GM23338 (cell line): ENCODE results near the gene GRID1. TPM values are rescaled to one million over a fixed set of nuclear protein-coding genes. Genes with fewer than 3 reads are reported as not detected.

Experiments used
- ATAC-seq: fragments of 200-7000 bp; cut with Tn5 transposase; 3 replicates; pipeline ENCODE4 v1.9.1; 2020
- DNase-seq: peaks from one replicate; pipeline ENCODE4 v3.0.0-alpha.2; 2015; ENCODE audit warnings: low spot score
- H2AFZ ChIP-seq: fragments of 200-600 bp; sonication (generic); 2 replicates; pipeline ENCODE4 v1.8.0; 2016; ENCODE audit warnings: antibody characterized with exemption, mild to moderate bottlenecking, moderate library complexity
- H3F3A ChIP-seq: fragments of 200-600 bp; sonication (generic); replicated peaks from 2 replicates; pipeline ENCODE4 v1.8.0; 2017; ENCODE audit warnings: antibody characterized with exemption, mixed run types, low read depth
- H3K27ac ChIP-seq: fragments of 200-600 bp; sonication (generic); 2 replicates; pipeline ENCODE4 v1.6.1; 2016; ENCODE audit warnings: low read depth
- H3K27me3 ChIP-seq: fragments of 200-600 bp; sonication (generic); 2 replicates; pipeline ENCODE4 v1.8.0; 2016; ENCODE audit warnings: mild to moderate bottlenecking, mixed run types, moderate library complexity; ENCODE audit not compliant: insufficient read depth
- H3K36me3 ChIP-seq: fragments of 200-600 bp; sonication (generic); 2 replicates; pipeline ENCODE4 v1.8.0; 2016; ENCODE audit warnings: mild to moderate bottlenecking; ENCODE audit not compliant: insufficient read depth
- H3K4me1 ChIP-seq: fragments of 200-600 bp; sonication (generic); 2 replicates; pipeline ENCODE4 v1.8.0; 2016; ENCODE audit warnings: mild to moderate bottlenecking, moderate library complexity; ENCODE audit not compliant: insufficient read depth
- H3K4me2 ChIP-seq: fragments of 200-600 bp; sonication (generic); 2 replicates; pipeline ENCODE4 v1.7.1; 2017; ENCODE audit warnings: mixed run types
- H3K4me3 ChIP-seq: fragments of 200-600 bp; sonication (generic); 2 replicates; pipeline ENCODE4 v1.6.1; 2016; ENCODE audit warnings: mixed run types
- H3K79me2 ChIP-seq: fragments of 200-600 bp; sonication (generic); replicated peaks from 2 replicates; pipeline ENCODE4 v1.8.0; 2017; ENCODE audit warnings: mild to moderate bottlenecking; ENCODE audit not compliant: insufficient read depth
- H3K9me2 ChIP-seq: fragments of 200-600 bp; sonication (generic); 2 replicates; pipeline ENCODE4 v1.8.0; 2017; ENCODE audit not compliant: insufficient read depth
- H4K20me1 ChIP-seq: fragments of 200-600 bp; sonication (generic); replicated peaks from 2 replicates; pipeline ENCODE4 v1.8.0; 2017; ENCODE audit warnings: mild to moderate bottlenecking; ENCODE audit not compliant: insufficient read depth
- H3K27ac Mint-ChIP-seq: 2 replicates; pipeline ENCODE4 v1.8.0; 2020; ENCODE audit warnings: inconsistent platforms, mild to moderate bottlenecking, moderate library complexity, mixed read lengths
- H3K27me3 Mint-ChIP-seq: 3 replicates; pipeline ENCODE4 v1.8.0; 2022; ENCODE audit warnings: low read depth, mild to moderate bottlenecking, moderate library complexity, mixed read lengths, inconsistent platforms; ENCODE audit not compliant: insufficient read depth, poor library complexity
- H3K36me3 Mint-ChIP-seq: 3 replicates; pipeline ENCODE4 v1.8.0; 2021; ENCODE audit warnings: low read depth, mild to moderate bottlenecking, inconsistent platforms, moderate library complexity, mixed read lengths
- H3K4me1 Mint-ChIP-seq: 3 replicates; pipeline ENCODE4 v1.8.0; 2020; ENCODE audit warnings: mild to moderate bottlenecking, inconsistent platforms, mixed read lengths
- H3K4me3 Mint-ChIP-seq: 3 replicates; pipeline ENCODE4 v1.8.0; 2021; ENCODE audit warnings: moderate library complexity, mild to moderate bottlenecking, inconsistent platforms, mixed read lengths
- H3K9me3 Mint-ChIP-seq: 3 replicates; pipeline ENCODE4 v1.8.0; 2020; ENCODE audit warnings: moderate library complexity, mild to moderate bottlenecking, inconsistent platforms, mixed read lengths
- CREB1 ChIP-seq: fragments of 250-450 bp; sonication (Bioruptor Pico); IDR thresholded peaks from 2 replicates; pipeline ENCODE4 v1.5.0; 2020; ENCODE audit warnings: low read depth, mild to moderate bottlenecking, moderate library complexity
- CTCF ChIP-seq, 2 experiments: fragments of 200-600 bp in 1 of 2; sonication (generic) in 1 of 2; conservative IDR thresholded peaks; 2 replicates each; pipeline versions ENCODE4 v1.5.1 to v1.6.1; 2016 to 2017; ENCODE audit warnings: antibody characterized with exemption in 2 of 2, low read depth in 2 of 2, mild to moderate bottlenecking in 2 of 2, moderate library complexity in 1 of 2
- ETS1 ChIP-seq: IDR thresholded peaks from 2 replicates; pipeline ENCODE4 v1.6.1; 2016; ENCODE audit warnings: antibody characterized with exemption
- EZH2 ChIP-seq: fragments of 200-600 bp; sonication (generic); IDR thresholded peaks from one replicate; pipeline ENCODE4 v1.8.0; 2017; ENCODE audit warnings: antibody characterized with exemption, mild to moderate bottlenecking, low read depth; ENCODE audit not compliant: unreplicated experiment
- EZH2phosphoT487 ChIP-seq: fragments of 200-600 bp; sonication (generic); IDR thresholded peaks from one replicate; pipeline ENCODE4 v1.8.1; 2018; ENCODE audit warnings: antibody characterized with exemption; ENCODE audit not compliant: unreplicated experiment
- JUNB ChIP-seq: IDR thresholded peaks from one replicate; pipeline ENCODE4 v1.6.1; 2016; ENCODE audit warnings: antibody characterized with exemption; ENCODE audit not compliant: unreplicated experiment
- NANOG ChIP-seq: IDR thresholded peaks from 2 replicates; pipeline ENCODE4 v1.6.1; 2016; ENCODE audit warnings: antibody characterized with exemption, borderline replicate concordance
- POLR2AphosphoS5 ChIP-seq: IDR thresholded peaks from 2 replicates; pipeline ENCODE4 v1.6.1; 2016; ENCODE audit warnings: antibody characterized with exemption, low read depth
- REST ChIP-seq: IDR thresholded peaks from one replicate; pipeline ENCODE4 v1.6.1; 2018; ENCODE audit warnings: antibody characterized with exemption; ENCODE audit not compliant: unreplicated experiment
- STAT1 ChIP-seq: IDR thresholded peaks from one replicate; pipeline ENCODE4 v1.6.1; 2016; ENCODE audit warnings: antibody characterized with exemption; ENCODE audit not compliant: unreplicated experiment
- ZNF114 ChIP-seq: fragments of 250-450 bp; sonication (Bioruptor Pico); IDR thresholded peaks from 2 replicates; pipeline ENCODE4 v1.5.0; 2020; ENCODE audit warnings: mild to moderate bottlenecking, moderate library complexity
- ZNF331 ChIP-seq: fragments of 250-450 bp; sonication (Bioruptor Pico); IDR thresholded peaks from 2 replicates; pipeline ENCODE4 v1.5.0; 2020; ENCODE audit warnings: low read depth, mild to moderate bottlenecking, moderate library complexity
- ZNF462 ChIP-seq: fragments of 250-450 bp; sonication (Bioruptor Pico); IDR thresholded peaks from 2 replicates; pipeline ENCODE4 v1.5.0; 2020; ENCODE audit warnings: mild to moderate bottlenecking, moderate library complexity
- polyA plus RNA-seq: library from polyadenylated mRNA; unstranded; fragments of >200 nt; fragmentation: Nextera tagmentation; extraction: Ambion mirVana; gene quantifications from 2 replicates; pipeline ENCODE4 v1.2.1, GENCODE V29; 2016
- total RNA-seq: library from RNA; depleted of rRNA; stranded (reverse); fragments of >200 nt; shearing (Covaris generic); gene quantifications from 2 replicates; pipeline ENCODE4 v1.2.3, GENCODE V29; 2014

The GRID1 gene
- total and polyA plus RNA-seq, 2 experiments from 2014 or later: 0.14 to 0.15 TPM

GRCh38 chr10:86218842-86219241 lies 147.8 kb downstream of the GRID1 start:
- Histone ChIP-seq H3K4me1 (no peaks in the 10 kb centered on the region), H3K27ac (no peak overlapping the region), H3F3A (no peaks in the 10 kb centered on the region), H3K36me3 (no peaks in the 10 kb centered on the region), H3K79me2 (no peaks in the 10 kb centered on the region), H3K4me2 (no peak overlapping the region), H3K4me3 (no peak overlapping the region), H3K27me3 (no peaks in the 10 kb centered on the region), H2AFZ (no peak overlapping the region), H3K9me2 (no peaks in the 10 kb centered on the region), H4K20me1 (no peaks in the 10 kb centered on the region)
- H3K4me3 Mint-ChIP-seq: no peak overlapping the region
- peaks cover 3% of the 10 kb centered on the region; the same call in 1 of the 3 replicates for H3K9me3 Mint-ChIP-seq
- TF ChIP-seq NANOG (no peak), STAT1 (no peak), CTCF (conservative IDR thresholded peaks at IDR 0.05; ENCODE audit: low read depth in 2 of 2) (no peak), ZNF331 (CRISPR knock-in tag) (no peak), ZNF114 (CRISPR knock-in tag) (no peak), POLR2AphosphoS5 (no peak), REST (no peak), JUNB (no peak), EZH2phosphoT487 (no peak), CREB1 (CRISPR knock-in tag) (no peak), EZH2 (no peak), ETS1 (no peak), ZNF462 (no peak)
- DNase-seq: no peak
- no peak for ATAC-seq
- peaks cover 8% of the 10 kb centered on the region for H3K4me1 Mint-ChIP-seq
- no peak overlapping the region for H3K27ac Mint-ChIP-seq
- peaks cover 8% of the 10 kb centered on the region for H3K27me3 Mint-ChIP-seq
- no peaks in the 10 kb centered on the region; the same call in 2 of the 3 replicates for H3K36me3 Mint-ChIP-seq
